Muscle layer of duodenum (tissue), 2 donors: ENCODE measurements around the gene GNAI3.

Experiments
- H3K27ac ChIP-seq: one replicate; pipeline ENCODE4 v1.7.0; 2013; ENCODE audit warnings: mild to moderate bottlenecking, low read length
- H3K27me3 ChIP-seq: one replicate; pipeline ENCODE4 v1.7.0; 2013; ENCODE audit warnings: low read depth, mild to moderate bottlenecking, control low read depth, low read length
- H3K36me3 ChIP-seq, 2 donors: one replicate each; pipeline ENCODE4 v1.7.0; 2013; ENCODE audit warnings: low read length in 2 of 2, control low read depth in 1 of 2, mild to moderate bottlenecking in 1 of 2; ENCODE audit not compliant: insufficient read depth in 2 of 2, control insufficient read depth in 1 of 2
- H3K4me1 ChIP-seq, 2 donors: one replicate each; pipeline ENCODE4 v1.7.0; 2013; ENCODE audit warnings: low read length in 2 of 2, mild to moderate bottlenecking in 2 of 2, control low read depth in 1 of 2, moderate library complexity in 1 of 2; ENCODE audit not compliant: insufficient read depth in 2 of 2, control insufficient read depth in 1 of 2
- H3K4me3 ChIP-seq, 2 donors: one replicate each; pipeline ENCODE4 v1.7.0; 2013; ENCODE audit warnings: low read length in 2 of 2, low read depth in 1 of 2, mild to moderate bottlenecking in 1 of 2
- H3K9me3 ChIP-seq, 2 donors: one replicate each; pipeline ENCODE4 v1.7.0; 2013; ENCODE audit warnings: low read length in 2 of 2, control low read depth in 1 of 2, mild to moderate bottlenecking in 1 of 2; ENCODE audit not compliant: control insufficient read depth in 1 of 2
- donor health status: healthy.

GNAI3 gene

GRCh38 chr1:109611308-109611990 lies 63.0 kb downstream of the GNAI3 start:
- peaks cover 0 to 3% of the 10 kb centered on the region in 2 donors for H3K4me1 ChIP-seq
- no peaks in the 10 kb centered on the region for H3K9me3 ChIP-seq
- no peak overlapping the region for H3K4me3 ChIP-seq
- H3K27me3 ChIP-seq, result no peaks in the 10 kb centered on the region
- H3K36me3 ChIP-seq, result no peaks in the 10 kb centered on the region
- H3K27ac ChIP-seq, result no peak overlapping the region

GRCh38 chr1:109613361-109614147 lies 65.1 kb downstream of the GNAI3 start:
- H3K4me1 ChIP-seq, result peaks cover 0 to 3% of the 10 kb centered on the region in 2 donors
- H3K9me3 ChIP-seq, result no peaks in the 10 kb centered on the region
- H3K27me3 ChIP-seq, result no peaks in the 10 kb centered on the region
- H3K27ac ChIP-seq, result no peak overlapping the region
- H3K4me3 ChIP-seq, result no peak overlapping the region
- H3K36me3 ChIP-seq, result no peaks in the 10 kb centered on the region

- Histone ChIP-seq H3K36me3 (peaks cover 0 to 7% of the 10 kb centered on the region in 2 donors), H3K4me1 (peaks cover 3 to 10% of the 10 kb centered on the region in 2 donors), H3K27ac (peak overlapping the region; percentile 62), H3K27me3 (no peaks in the 10 kb centered on the region), H3K4me3 (no peak overlapping the region), H3K9me3 (no peaks in the 10 kb centered on the region)
Measured at GRCh38 chr1:109615879-109616278, 67.5 kb downstream of the GNAI3 start.

GRCh38 chr1:109616391-109616790 lies 68.0 kb downstream of the GNAI3 start:
- peaks cover 3 to 15% of the 10 kb centered on the region in 2 donors for H3K4me1 ChIP-seq
- H3K4me3 ChIP-seq, result no peak overlapping the region
- H3K27ac ChIP-seq, result peak overlapping the region; percentile 62
- no peaks in the 10 kb centered on the region for H3K27me3 ChIP-seq
- no peaks in the 10 kb centered on the region for H3K9me3 ChIP-seq
- H3K36me3 ChIP-seq, result peaks cover 0 to 7% of the 10 kb centered on the region in 2 donors

DNA sequence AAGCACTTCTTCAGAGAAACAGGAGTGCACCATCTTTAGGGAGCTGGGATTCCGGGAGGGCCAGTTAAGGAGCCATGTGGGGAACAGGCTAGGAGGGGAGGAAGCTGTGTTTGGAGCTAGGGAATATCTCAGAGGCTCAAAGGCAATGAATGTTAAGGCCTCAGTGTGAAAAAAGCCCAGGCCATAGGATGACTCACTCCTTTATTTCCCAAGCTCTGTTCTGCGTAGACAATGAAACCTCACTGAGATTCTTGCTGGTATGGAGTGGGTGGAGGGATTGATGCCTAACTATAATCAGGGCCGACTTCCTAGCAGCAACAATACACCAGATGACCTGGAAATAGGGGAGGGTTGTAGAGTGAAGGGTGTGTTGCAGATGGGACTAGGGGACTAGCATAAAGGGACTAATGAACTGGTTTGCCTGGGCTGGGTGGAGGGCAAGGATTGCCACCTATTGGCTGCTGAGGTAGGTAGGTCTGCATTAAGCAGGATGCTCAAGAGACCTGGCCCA lies 68.9 kb downstream of the GNAI3 start:
- Histone ChIP-seq H3K4me1 (peaks cover 12 to 24% of the 10 kb centered on the region in 2 donors), H3K4me3 (no peak overlapping the region), H3K36me3 (peaks cover 0 to 7% of the 10 kb centered on the region in 2 donors), H3K27ac (peak overlapping the region; percentile 62), H3K9me3 (no peaks in the 10 kb centered on the region), H3K27me3 (no peaks in the 10 kb centered on the region)

DNA sequence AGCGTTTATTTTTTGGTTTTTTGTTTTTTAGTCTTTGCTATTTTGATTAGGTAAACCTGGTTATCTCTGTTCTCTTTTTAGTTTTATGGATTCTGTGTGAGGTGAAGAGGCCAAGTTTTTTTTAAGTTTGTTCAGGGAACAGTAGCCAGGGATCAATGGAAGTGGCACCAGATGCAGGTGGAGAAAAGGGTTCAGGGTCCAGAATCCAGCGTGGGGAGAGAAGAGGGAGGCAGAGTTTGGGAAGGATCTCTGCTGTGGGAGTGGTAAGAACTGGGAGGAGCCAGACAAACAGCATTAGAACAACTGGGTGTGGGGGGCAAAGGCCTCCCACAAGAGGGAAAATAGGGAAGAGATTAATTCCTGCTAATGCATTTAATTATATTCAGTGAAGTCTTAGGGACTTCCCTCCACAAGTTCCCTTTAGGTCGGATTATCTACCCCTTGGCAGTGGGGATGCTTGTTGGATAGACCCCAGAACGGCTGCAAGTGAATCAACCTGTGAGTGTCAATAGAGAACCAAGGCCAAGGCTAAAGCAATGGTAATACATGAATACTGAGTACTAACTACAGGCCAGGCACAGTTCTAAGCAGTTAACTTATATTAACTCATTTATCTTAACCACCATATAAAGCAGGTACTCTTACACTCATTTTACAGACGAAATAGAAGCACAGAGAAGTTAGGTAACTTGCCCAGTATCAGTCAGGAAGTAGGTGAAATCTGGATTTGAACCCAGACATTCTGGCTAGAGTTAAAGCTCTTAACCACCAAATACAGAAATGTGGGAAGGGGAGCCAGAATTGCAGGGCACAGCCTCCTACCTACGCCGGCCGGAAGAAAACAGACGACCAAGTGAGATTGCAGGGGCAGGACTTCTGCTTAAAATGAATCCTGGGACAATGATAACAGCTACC lies 70.5 kb downstream of the GNAI3 start:
- Histone ChIP-seq H3K27me3 (no peaks in the 10 kb centered on the region), H3K4me3 (peak overlapping the region; percentile 82 to 92), H3K9me3 (no peaks in the 10 kb centered on the region), H3K27ac (peak overlapping the region; percentile 93), H3K36me3 (peaks cover 0 to 7% of the 10 kb centered on the region in 2 donors), H3K4me1 (peaks cover 17 to 40% of the 10 kb centered on the region in 2 donors)

DNA sequence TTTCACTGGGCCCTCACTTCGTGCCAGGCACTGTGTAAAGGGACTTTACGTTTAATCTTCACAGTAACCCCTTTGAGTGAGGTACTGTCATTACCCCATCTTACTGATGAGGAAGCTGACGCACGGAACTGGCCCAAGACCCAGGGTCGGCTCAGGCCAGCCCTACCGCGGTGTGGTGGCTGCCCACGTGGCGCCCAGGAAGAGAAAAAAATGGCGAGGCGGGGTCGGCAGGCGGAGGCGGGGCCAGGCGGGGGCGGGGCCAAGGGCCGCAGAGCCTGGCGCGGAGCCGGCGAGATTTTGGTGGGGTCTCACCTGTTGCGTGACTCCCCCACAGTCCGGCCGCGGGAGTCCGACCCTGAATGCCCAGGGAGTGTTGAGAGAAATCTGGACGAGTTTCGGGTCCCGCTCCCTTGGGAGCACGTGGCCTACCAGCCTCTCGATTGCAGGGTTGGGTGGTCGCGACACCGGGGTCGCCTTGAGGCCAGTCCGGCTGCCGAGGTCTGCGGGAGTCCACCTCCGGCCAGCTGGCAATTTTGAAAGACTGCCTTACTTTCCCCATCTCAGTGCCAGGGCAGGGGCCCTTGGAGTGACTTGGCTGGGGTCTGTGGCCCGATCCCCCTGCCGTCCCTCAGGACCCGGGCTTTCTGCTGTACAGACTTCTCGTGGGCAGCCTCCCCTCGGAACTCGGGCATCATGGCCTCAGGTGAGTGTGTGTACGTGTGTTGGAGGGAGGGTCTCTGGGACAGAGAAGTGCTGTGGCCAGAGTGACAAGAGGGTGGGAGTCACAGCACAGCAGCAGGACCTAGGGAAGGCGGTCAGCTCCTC lies 71.4 kb downstream of the GNAI3 start, which contains the start of the genes AMPD2 and GNAT2:
Gene AMPD2, plus strand, starts transcription at position 262 of the 825 bp plus-strand sequence. CDS start 1,339 bp downstream, outside the sequence.
Gene GNAT2, minus strand, starts transcription at position 41 of the 825 bp plus-strand sequence. CDS start 6,746 bp downstream, outside the sequence.
- Histone ChIP-seq H3K4me3 (peak within 1 kb of the TSS; percentile 82 to 92), H3K9me3 (no peaks in the 10 kb centered on the region), H3K27me3 (no peaks in the 10 kb centered on the region), H3K36me3 (peaks cover 0 to 7% of the 10 kb centered on the region in 2 donors), H3K27ac (peak within 1 kb of the TSS; percentile 93), H3K4me1 (peaks cover 14 to 49% of the 10 kb centered on the region in 2 donors)

GRCh38 chr1:109620401-109620791 lies 72.0 kb downstream of the GNAI3 start:
- H3K4me1 ChIP-seq, result peaks cover 14 to 55% of the 10 kb centered on the region in 2 donors
- H3K36me3 ChIP-seq, result peaks cover 0 to 7% of the 10 kb centered on the region in 2 donors
- peak overlapping the region; percentile 93 for H3K27ac ChIP-seq
- peak overlapping the region; percentile 82 to 92 for H3K4me3 ChIP-seq
- no peaks in the 10 kb centered on the region for H3K9me3 ChIP-seq
- H3K27me3 ChIP-seq, result no peaks in the 10 kb centered on the region

DNA sequence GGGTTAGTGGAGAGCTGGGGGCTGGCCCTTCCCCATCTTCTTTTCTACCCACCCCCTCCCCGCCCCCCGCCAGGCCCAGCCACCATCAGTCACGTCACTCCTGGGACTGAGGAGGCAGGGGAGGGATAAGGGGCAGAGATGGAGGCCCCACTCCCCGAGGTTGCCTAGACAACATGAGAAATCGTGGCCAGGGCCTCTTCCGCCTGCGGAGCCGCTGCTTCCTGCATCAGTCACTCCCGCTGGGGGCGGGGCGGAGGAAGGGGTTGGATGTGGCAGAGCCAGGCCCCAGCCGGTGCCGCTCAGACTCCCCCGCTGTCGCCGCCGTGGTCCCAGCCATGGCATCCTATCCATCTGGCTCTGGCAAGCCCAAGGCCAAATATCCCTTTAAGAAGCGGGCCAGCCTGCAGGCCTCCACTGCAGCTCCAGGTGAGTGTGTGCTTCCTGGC lies 72.4 kb downstream of the GNAI3 start:
- peaks cover 14 to 55% of the 10 kb centered on the region in 2 donors for H3K4me1 ChIP-seq
- H3K27me3 ChIP-seq, result no peaks in the 10 kb centered on the region
- H3K9me3 ChIP-seq, result no peaks in the 10 kb centered on the region
- H3K27ac ChIP-seq, result peak overlapping the region; percentile 93
- peaks cover under 1 to 7% of the 10 kb centered on the region in 2 donors for H3K36me3 ChIP-seq
- peak overlapping the region; percentile 82 to 92 for H3K4me3 ChIP-seq
